HG02759 (cell line): ENCODE data around the gene NUP133.

Experiments used
- ATAC-seq: cut with Tn5 transposase; IDR thresholded peaks from one replicate; pipeline ENCODE4 v1.9.1; 2021; ENCODE audit warnings: mild to moderate bottlenecking, moderate library complexity; ENCODE audit not compliant: unreplicated experiment

The NUP133 gene

DNA sequence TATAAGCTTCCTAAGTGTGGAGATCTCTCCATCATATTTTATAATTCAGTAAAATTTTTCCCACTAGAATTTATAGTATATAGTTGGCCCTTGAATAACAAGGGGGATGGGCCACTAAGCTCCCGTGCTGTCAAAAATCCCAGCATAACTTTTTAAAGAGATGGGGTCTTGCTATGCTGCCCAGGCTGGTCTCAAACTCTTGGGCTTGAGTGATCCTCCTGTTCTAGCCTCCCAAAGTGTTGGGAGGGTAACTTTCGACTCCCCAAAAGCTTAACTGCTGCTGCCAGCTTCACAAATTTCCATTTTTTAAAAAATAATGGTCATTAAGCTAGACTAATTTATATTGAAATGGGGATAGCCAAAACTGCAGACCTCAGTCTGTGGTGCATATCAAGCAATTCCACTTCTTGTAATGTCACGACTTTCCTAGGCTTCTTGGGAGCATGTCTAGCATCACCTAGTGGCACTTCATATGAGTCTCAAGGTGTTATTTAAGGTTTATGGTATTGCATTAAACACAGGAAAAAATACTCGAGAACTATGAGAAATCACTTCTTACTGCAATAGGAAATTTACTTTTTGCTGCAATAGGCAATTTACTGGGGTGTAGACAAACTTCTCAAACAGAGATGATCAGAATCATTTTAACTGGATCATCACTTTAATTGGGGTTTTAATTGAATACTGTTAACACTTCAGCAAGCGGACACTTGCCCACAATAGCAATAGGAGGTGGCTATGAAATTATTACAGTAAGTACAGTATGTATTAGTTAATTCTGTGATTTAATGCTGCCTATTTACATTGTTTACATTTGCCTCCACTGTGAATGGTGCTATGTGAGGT is 55.0 kb downstream of the NUP133 start:
- ATAC-seq, result no peak

DNA sequence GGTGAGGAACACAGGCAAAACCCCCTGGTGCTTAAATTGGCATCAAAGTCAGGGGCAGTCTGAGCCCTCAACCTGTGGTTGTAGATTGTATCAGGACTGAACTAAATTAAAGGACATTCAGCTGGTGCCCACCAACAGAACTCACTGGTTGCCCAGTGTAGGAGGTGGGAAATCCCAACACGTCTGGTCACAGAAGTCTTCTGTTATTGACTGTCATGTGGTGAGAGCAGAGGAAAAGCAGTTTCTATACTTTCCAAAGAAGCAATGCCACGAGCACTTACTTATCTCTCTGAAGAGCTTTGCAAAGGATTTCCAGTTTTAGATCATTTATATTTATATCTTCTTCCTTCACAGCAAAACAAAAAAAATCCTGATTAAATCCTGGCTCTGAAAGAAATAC is 59.3 kb downstream of the NUP133 start:
- ATAC-seq, result no peak

DNA sequence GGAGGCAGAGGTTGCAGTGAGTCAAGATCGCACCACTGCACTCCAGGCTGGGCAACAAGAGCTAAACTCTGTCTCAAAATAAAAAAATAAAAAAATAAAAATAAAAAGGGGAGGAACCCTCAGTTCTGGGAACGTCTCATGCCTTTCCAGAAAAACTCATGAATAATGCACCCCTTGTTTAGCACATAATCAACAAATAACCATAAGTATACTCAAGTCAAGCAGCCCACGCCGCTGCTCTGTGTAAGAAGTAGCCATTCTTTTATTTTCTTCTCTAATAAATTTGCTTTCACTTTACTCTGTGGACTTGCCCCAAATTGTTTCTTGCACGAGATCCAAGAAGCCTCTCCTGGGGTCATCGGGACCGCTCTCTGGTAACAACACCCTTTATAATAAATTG is 59.8 kb downstream of the NUP133 start:
- ATAC-seq, result no peak

DNA sequence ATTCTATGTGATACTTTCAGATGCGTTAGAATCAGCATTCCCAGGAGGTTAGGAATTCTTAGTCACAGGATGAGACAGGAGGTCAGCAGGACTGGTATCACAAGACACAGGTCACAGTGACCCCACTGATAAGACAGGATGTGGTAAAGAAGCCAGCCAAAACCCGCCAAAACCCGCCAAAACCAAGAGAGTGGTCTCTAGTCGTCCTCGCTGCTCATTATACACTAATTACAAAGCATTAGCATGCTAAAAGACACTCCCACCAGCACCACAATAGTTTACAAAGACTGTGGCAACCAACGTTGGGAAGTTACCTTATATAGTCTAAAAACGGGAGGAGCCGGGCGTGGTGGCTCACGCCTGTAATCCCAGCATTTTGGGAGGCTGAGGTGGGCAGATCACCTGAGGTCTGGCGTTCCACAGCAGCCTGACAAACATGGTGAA is 60.3 kb downstream of the NUP133 start:
- ATAC-seq, result no peak

DNA sequence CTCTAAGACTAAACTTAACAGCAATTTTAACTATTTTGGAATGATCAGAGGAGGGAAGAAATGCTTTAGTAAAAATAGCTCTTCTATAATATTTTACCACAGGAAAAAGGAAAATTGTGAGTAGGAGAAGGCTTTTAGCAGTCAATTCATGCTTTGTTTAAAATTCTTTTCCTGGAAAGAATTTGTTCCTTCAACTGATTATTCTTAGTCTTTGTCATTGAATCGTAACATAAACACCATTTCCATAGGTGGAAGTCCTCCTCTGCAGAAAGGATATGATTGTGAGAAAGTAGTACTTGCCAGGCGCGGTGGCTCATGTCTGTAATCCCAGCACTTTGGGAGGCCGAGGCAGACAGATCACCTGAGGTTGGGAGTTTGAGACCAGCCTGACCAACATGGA is 62.3 kb downstream of the NUP133 start:
- ATAC-seq, result no peak

DNA sequence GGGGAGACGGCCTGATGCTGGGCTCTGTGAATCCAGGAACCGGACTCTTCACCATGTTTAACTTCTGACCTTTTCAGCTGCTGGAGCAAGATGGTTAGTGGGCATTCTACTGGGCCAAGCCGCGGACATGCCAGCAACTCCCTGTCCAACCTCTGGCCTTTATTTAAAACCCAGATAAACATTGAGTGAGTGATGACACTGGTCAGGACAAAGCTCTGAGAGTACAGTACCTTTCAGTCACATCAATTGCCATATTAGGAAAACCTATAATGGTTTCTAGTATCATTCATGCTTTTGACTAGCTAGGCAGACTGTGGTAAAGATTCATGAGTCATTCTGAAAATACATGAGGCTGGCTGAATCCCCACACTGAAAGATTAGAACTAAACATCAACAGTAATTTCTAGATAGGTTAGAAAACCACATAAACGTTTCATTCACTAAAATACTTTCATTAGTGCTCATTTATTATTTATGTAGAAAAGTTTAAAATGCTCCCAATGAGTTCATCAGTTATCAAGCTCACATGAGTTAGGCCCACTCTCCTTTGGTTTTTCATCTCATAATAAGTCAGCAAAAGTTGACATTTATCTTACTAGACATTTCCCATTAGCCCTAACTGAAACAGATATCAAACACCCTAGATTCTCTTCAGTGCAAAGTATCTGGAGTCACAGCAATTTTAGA is 67.1 kb downstream of the NUP133 start:
- peak; percentile 93 for ATAC-seq

DNA sequence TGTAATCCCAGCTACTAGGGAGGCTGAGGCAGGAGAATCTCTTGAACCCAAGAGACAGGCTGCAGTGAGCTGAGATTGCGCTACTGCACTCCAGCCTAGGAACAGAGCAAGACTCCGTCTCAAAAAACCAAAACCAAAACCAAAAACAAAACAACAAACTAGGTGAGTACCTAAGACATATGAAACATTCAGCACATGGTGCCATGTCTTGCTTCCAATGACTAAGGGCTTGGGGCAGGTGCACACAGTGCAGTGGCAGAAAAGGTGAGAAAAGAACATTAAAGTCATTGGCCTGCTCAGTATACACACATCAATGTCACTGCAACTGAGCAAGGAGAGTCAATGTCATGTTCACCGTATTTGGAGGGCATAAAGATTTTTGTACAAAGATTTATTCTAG is 70.1 kb downstream of the NUP133 start:
- no peak for ATAC-seq

DNA sequence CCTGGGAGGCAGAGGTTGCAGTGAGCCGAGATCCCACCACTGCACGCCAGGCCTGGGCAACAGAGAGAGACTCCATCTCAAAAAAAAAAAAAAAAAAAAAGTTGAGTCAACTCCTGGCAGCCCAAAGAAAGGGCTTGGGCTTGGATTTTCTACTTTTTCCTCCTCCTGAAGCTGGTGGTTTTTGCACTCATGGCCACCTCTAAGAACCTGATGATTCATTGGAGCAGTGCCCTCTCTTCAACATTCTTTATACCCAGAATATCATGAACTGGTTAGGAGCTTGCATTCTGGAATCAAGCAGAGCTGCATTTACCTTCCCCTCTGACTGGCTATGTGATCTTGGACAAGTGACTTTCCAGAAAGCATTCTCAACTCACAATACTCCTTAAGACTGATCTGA is 70.7 kb downstream of the NUP133 start:
- no peak for ATAC-seq

DNA sequence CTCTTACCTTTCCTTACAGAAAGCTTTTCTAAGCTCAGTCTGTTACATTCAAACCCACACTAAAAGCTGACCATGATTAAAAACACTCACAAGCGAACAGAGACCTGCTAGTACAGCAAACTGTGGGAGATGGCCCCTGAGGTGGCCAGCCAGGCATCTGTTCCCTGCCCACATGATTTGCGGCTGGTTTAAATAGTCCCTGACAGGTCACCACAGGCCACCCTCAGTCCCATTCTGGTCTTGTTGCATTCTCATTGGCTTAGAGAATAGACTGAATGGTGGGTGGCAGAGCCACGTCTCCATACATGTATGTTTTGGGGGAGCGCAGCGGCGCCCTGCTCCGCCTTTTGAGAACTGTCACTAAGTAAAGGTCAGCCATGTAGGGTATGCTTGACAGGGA is 71.9 kb downstream of the NUP133 start:
- ATAC-seq, result no peak

DNA sequence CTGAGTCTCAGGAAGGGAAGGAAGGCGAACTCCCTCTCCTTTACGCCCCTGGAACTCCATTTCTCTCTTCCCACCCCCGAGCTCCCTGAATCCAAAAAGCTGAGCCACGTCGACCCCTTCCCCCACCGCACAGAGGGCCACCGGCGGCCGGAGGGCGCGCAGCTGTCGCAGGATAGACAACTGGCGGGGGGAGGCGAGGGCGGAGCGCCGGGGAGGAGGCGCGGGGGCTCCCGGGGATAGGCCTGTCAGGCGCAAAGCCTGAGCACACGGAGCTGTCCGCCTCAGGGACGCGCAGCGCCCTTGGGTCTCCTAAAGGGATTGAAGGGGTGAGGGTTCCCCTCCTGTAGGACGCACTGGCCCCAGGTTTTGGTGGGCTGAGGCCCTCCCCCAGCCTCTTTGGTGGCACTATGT is 73.5 kb downstream of the NUP133 start:
- ATAC-seq, result no peak

DNA sequence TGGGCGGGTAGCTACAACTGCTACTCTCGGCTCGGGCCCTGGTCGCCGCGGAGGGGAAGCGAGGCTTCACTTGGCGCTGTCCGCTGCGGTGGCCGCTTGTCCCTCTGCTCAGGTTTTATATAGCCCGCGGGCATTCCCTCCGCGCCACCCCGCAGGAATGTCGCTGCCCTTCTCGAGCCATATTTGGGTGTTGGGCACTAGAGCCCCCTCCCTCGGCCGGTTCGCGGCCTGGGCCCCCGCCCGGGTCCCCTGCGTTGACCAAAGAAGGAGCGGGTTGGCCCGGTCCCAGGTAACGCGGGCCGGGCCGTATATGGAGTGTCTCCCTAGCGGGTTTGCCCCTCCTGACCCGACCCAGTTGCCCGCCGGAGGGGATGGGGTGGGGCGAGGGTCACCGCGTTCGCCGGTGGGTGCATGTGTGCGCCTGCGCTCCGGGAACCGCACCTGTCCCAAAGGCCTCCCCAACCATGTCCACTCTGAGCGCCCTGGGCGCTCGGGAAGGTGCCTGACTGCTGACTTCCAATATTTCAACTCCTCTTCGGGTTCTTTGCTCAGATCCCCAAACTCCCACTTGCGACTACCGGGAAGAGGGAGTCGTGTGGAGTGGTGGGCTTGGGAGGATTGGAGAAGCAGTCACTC is 74.0 kb downstream of the NUP133 start, which contains the start of gene ACTA1:
Gene ACTA1, minus strand, starts transcription at position 90 of the 636 bp plus-strand sequence. CDS start 979 bp downstream, outside the sequence.
- no peak for ATAC-seq

DNA sequence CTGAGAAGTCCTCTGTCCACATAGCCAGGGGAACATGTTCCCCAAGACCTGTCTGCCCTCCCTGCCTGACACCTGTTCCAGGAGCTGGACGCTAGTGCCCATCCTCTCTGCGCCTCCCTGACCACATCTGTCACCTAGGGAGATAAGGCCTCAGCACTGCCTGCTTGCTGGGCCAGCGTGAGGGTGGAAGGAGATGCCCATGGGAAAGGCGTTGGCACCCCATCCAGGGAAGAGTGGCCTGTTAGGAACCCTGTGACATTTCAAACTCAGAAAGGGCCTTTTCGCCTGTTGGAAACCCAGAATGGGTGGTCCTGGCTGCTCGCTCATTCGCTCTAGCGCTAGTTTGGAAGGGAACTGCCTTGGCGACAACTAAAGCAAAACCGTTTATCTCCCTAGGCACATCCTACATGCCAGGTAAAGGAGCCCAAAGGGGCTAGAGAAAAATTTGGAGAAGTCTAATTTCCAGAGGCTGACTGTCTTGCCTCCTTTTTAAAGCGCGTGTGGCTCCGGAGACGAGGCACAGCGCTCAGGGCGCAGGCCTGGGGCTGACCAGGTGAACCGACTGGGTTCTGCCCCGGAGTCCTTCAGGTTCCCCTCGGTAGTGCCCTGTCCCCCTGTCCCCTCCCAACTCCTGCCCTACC is 74.7 kb downstream of the NUP133 start:
- ATAC-seq, result no peak

DNA sequence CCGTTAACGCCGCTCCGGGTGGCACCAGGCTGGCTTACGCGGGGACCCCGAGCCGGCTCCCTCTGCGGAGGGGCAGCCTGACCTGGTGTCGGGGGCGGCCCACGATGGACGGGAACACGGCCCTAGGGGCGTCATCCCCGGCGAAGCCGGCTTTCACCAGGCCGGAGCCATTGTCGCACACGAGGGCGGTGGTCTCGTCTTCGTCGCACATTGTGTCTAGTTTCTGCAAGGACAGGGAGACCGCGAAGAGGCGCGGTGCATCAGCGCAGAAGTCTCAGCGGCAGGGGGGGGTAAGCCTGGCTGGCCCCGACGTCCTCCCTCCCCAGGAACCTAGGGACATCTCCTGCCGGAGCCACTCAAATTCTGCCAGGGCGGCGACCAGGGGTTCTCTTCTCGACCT is 75.2 kb downstream of the NUP133 start:
- ATAC-seq, result no peak

DNA sequence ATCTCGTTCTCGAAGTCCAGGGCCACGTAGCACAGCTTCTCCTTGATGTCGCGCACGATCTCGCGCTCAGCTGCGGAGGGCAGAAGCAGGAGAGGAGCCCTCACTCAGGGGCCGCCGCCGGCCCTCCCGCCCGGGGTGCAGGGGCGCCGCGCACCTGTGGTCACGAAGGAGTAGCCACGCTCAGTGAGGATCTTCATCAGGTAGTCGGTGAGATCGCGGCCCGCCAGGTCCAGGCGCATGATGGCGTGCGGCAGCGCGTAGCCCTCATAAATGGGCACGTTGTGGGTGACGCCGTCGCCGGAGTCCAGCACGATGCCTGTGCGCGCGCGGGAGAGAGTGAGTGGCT is 76.1 kb downstream of the NUP133 start:
- ATAC-seq, result no peak

DNA sequence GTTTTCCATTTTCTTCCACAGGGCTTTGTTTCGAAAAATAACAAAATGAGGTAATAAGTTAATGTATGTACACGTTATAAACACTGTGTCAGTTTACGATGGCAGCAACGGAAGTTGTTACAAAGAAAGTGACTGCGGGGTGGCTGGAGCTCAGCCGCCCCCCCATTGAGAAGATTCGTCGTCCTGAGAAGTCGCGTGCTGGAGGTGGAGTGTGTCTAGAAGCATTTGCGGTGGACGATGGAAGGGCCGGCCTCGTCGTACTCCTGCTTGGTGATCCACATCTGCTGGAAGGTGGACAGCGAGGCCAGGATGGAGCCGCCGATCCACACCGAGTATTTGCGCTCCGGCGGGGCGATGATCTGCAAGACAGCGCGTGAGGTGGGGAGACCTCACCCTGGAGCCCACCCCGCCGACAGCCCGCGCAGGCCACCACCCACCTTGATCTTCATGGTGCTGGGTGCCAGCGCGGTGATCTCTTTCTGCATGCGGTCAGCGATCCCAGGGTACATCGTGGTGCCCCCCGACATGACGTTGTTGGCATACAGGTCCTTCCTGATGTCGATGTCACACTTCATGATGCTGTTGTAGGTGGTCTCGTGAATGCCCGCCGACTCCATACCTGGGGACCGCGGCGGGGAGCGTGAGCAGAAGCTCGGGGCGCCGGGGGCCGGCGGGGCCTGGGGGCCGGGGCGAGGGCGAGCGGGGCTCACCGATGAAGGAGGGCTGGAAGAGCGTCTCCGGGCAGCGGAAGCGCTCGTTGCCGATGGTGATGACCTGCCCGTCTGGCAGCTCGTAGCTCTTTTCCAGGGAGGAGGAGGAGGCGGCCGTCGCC is 76.6 kb downstream of the NUP133 start:
- no peak for ATAC-seq

DNA sequence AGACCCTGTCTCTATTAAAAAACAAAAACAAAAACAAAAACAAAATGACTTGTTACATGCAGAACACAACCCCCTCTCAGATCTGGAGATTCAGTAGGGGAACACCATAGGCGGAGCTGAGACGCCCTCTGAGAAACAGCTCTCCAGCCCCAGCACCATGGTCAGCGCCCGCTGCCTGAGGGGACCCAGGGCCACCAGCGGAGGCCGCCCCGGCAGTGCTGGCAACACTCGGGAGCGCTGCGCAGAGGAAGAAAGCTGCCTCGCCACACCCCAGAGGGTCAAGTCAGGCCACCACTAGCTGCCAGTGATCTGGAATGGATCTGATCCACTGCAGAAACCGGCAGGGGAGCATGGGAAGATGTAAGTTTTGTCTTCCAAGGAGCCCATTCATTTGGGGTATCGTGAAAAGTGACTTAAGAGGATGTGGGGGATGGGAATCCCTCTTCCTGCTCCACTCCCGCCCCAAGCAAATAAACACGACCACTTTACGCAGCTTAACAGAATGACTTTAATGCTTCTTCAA is 77.3 kb downstream of the NUP133 start:
- no peak for ATAC-seq

DNA sequence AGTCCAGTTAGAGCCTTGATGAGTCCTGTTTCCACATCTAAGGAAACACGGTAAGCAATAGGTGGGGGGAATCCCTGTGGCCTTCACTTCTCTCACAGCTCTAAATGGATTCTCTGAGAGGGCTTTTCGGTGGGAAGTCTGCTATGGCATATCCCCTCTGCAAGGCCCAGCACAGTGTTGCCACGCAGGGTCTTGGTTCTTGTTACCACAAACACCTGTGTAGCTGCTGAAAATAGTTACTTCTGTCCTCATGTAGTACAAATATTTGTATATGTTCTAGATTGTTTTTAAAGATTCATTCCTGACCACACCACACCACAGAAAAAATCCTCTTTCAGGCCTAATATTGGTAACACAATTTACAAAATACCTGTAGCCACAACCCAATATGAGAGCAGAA is 79.9 kb downstream of the NUP133 start:
- ATAC-seq, result no peak

DNA sequence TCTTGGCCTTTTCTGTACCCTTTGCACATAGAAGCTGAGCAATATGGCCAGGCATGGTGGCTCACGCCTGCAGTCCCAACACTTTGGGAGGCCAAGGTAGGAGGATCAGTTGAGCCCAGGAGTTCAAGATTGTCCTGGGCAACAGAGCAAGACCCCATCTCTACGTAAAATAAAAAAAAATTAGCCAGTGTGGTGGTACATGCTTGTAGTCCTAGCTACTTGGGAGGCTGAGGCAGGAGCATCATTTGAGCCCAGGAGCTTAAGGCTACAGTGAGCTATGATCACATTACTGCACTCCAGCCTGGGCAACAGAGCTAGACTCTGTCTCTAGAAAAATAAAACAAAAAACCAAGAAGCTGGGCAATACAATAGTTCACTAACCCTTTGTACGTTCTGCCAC is 80.6 kb downstream of the NUP133 start:
- ATAC-seq, result no peak

DNA sequence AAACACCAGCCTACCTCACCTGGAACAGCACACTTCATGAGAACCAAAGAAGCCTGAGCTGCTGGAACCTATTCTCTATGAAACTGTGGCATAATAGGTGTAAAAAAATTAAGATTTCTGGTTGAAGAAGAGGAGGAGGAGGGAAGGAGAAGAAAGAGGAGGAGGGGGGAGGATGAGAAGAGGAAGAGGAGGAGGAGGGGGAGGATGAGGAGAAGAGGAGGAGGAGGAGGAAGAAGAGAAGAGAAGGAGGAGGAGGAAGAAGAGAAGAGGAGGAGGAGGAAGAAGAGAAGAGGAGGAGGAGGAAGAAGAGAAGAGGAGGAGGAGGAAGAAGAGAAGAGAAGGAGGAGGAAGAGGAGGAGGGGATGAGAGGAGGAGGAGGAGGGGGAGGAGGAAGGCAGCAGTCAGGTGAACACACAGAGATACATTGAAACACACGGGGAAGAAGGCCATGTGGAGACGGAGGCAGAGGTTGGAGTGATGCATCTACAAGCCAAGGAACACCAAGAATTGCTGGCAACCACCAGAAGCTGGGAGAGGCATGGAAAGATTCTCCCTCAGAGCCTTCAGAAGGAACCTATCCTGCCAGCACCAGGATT is 82.5 kb downstream of the NUP133 start:
- no peak for ATAC-seq

DNA sequence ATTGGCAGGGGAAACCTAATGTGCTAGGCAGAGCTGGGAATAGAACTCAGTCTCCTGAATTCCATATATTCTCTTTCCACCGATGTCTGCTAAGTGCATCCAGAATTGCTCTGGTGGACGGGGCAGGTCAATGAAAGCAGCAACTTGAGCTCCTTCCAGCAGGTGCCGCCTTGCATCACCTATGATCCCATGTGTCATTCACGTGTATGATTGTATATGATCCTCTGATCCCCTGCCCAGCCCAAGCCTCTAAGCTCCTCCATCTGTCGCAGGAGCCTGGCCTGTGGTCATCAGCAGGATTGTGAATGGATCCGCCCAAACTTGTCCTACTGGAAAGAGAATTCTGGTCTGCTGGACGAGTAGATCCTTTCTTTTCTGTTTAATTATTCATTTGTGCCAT is 87.4 kb downstream of the NUP133 start:
- no peak for ATAC-seq
